GM12891 (cell line): ENCODE results near the gene RAB1A.

Experiments
- POLR2AphosphoS5 ChIP-seq: IDR thresholded peaks from 2 replicates; pipeline ENCODE4 v1.6.1; 2011; ENCODE audit warnings: low read depth, low read length, control low read depth
- POU2F2 ChIP-seq: IDR thresholded peaks from 2 replicates; pipeline ENCODE4 v1.6.1; 2011; ENCODE audit warnings: low read depth, mild to moderate bottlenecking, control low read depth, low read length, moderate library complexity
- TAF1 ChIP-seq: IDR thresholded peaks from 2 replicates; pipeline ENCODE4 v1.6.1; 2011; ENCODE audit warnings: low read depth, low read length, control low read depth

GRCh38 chr2:65107530-65107929 is 22.4 kb downstream of the RAB1A start:
- no peak for TF ChIP-seq POLR2AphosphoS5
- TF ChIP-seq POU2F2 = no peak
- no peak for TF ChIP-seq TAF1
